Activated CD4-positive, alpha-beta T cell treated with anti-CD3 and anti-CD28 coated beads for 36 hours (primary cell): ENCODE measurements around the gene TTC28. TPM values are rescaled to one million over a fixed set of nuclear protein-coding genes. Genes with fewer than 3 reads are reported as not detected.
A peak's percentile ranks its signal among the peaks of the same experiment; 100 is the strongest.

Source experiments
- ATAC-seq: fragments of 200-7000 bp; cut with Tn5 transposase; one replicate; pipeline ENCODE4 v1.10.0; 2021; ENCODE audit warnings: mild to moderate bottlenecking, moderate library complexity
- CTCF ChIA-PET: fragments of 350-600 bp; sonication (Branson Sonifier 250); formaldehyde crosslinking; loops from one replicate; lab custom pipeline; 2021; ENCODE audit warnings: antibody characterized with exemption; lab: Charles Lee
- POLR2A ChIA-PET: fragments of 350-600 bp; sonication (Branson Sonifier 250); formaldehyde crosslinking; loops from one replicate; lab custom pipeline; 2021; ENCODE audit warnings: antibody characterized with exemption, inconsistent platforms; lab: Charles Lee
- DNase-seq: peaks from one replicate; pipeline ENCODE4 v3.0.0-alpha.2; 2020
- H3K27ac Mint-ChIP-seq: one replicate; pipeline ENCODE4 v1.8.0; 2021; ENCODE audit warnings: mixed read lengths
- H3K27me3 Mint-ChIP-seq: one replicate; pipeline ENCODE4 v1.8.0; 2021; ENCODE audit warnings: mixed read lengths
- H3K36me3 Mint-ChIP-seq: one replicate; pipeline ENCODE4 v1.8.0; 2021; ENCODE audit warnings: low read depth, mixed read lengths
- H3K4me1 Mint-ChIP-seq: one replicate; pipeline ENCODE4 v1.8.0; 2021; ENCODE audit warnings: mixed read lengths
- H3K4me3 Mint-ChIP-seq: one replicate; pipeline ENCODE4 v1.8.0; 2021; ENCODE audit warnings: mild to moderate bottlenecking, moderate library complexity, mixed read lengths
- H3K9me3 Mint-ChIP-seq: one replicate; pipeline ENCODE4 v1.8.0; 2021; ENCODE audit warnings: low read depth, mixed read lengths
- intact Hi-C, 2 experiments: fragments of 100-400 bp; cut with DNase I in 1 of 2; cut with micrococcal nuclease in 1 of 2; formaldehyde crosslinking; loops; one replicate each; pipeline versions ENCODE4 v1.14.2 to v1.15.1; 2022 to 2024; cut with DNase I, micrococcal nuclease
- total RNA-seq, 2 experiments: library from RNA; stranded (reverse); gene quantifications; one replicate each; pipeline ENCODE4 v1.2.3, GENCODE V29; 2021

TTC28 gene
- total RNA-seq, 2 experiments from 2014 or later = 1.0 to 1.4 TPM

DNA sequence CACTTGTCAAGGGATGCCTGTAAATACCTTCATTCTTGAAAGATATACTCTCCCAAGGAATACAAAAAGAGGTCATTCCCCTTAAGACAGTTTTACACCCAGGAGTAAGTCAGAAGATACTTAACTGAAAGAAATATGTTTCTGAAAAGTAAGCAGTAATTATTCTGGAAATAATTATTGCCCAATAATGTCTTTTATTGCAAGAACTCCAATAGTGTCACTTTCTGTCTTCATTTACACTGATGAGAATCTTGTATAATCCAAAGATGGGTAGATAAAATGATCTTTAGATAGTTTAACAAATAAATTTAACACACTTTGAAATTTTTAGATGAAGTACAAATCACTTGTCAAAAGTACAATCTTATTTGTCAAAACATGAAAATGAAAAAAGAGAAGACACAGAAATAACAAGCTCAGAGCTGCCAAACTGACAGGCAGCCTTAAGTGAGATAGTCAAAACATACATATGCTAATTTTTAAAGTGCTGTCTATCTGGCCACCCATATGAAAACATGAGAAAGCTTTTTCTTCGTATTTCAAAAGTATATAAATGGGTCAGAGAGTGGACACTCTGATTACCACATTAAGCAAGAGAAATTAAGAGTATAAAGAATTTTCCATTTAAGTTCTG, 225.1 kb downstream of the TTC28 start:
- intact Hi-C loops = no loop called here
- POLR2A ChIA-PET = no interaction called here

DNA sequence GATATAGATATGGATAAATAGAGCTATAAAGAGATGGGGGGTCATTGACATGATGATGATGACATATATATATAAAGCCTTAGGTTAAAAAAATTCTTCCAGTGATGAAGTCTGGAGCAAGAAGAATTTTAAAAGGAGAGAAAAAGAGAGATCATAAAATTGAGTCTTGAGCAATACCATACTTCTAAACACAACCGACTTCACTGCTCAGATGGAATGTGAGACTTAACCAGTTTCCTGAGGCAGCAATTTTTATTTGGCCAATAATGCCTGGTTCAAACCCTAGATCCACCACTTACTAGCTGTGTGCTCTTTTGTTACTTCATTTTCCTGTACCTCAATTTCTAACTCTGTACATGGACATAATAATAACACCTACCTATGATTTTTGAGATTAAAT, 229.5 kb downstream of the TTC28 start:
- no peaks in the 10 kb centered on the region for H3K27me3 Mint-ChIP-seq

More for the DNA sequence above, 225.1 kb downstream of the TTC28 start:
- DNase-seq (no peak), ATAC-seq (no peak)
- Mint-ChIP-seq H3K27ac (no peak overlapping the region), H3K4me1 (no peaks in the 10 kb centered on the region), H3K9me3 (no peaks in the 10 kb centered on the region), H3K27me3 (no peaks in the 10 kb centered on the region), H3K4me3 (no peak overlapping the region), H3K36me3 (no peaks in the 10 kb centered on the region)
- CTCF ChIA-PET = interaction anchor here (1.1 kb wide), 1 partner anchor 9 kb away, joined by 3 read pairs; no protein-coding TSS in a partner anchor

DNA sequence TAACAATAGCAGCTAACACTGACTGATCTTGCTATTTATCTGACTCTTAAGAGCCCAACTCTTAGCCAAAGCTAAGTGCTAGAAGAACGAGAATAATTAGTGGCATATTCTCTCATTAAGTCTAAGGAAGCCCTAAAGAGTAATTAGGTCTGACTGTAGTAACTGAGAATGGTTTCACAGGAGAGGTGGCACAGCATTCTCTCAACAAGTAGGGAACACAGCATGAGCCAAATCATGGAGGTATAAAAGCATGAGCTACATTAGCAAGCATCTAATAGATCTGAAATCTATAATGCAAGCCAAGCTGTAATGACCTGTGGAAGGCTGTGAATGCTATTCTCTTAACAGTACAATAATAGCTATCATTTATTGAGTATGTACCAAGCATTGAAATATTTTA, 230.6 kb downstream of the TTC28 start:
- H3K4me3 Mint-ChIP-seq = no peak overlapping the region
- CTCF ChIA-PET = no interaction called here
- DNase-seq (no peak), ATAC-seq (no peak)
- intact Hi-C loops = no loop called here
- peaks cover 2% of the 10 kb centered on the region for H3K27me3 Mint-ChIP-seq
- H3K27ac Mint-ChIP-seq = no peak overlapping the region
- no peaks in the 10 kb centered on the region for H3K9me3 Mint-ChIP-seq
- H3K36me3 Mint-ChIP-seq = no peaks in the 10 kb centered on the region
- H3K4me1 Mint-ChIP-seq = no peaks in the 10 kb centered on the region
- POLR2A ChIA-PET = no interaction called here

More for the DNA sequence above, 229.5 kb downstream of the TTC28 start:
- Mint-ChIP-seq H3K4me1 (no peaks in the 10 kb centered on the region), H3K9me3 (no peaks in the 10 kb centered on the region), H3K4me3 (no peak overlapping the region), H3K27ac (no peak overlapping the region), H3K36me3 (no peaks in the 10 kb centered on the region)
- intact Hi-C loops = no loop called here
- DNase-seq (no peak), ATAC-seq (no peak)
- CTCF ChIA-PET = no interaction called here
- POLR2A ChIA-PET = no interaction called here

DNA sequence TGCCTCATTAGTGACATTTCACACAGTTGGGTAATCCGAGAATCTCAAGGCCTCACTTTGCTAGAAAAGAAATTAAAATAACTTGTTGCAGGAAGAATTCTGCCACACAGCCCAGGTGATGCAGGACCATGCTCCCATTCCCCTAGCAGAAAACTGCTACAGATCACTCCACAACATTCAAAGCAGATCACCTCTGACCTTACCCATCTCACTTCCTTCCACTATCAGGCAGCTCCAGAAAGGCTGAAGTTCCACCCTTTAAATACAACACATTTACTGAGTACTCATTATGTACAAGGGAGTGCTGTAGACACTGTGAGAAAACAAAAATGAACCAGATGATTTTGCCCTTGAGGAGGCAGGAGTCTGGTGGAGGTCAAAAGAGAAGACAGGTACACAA, 231.0 kb downstream of the TTC28 start:
- no peak overlapping the region for H3K4me3 Mint-ChIP-seq
- POLR2A ChIA-PET = no interaction called here
- H3K27me3 Mint-ChIP-seq = peaks cover 2% of the 10 kb centered on the region
- intact Hi-C loops = no loop called here
- no peaks in the 10 kb centered on the region for H3K36me3 Mint-ChIP-seq
- DNase-seq = no peak
- H3K4me1 Mint-ChIP-seq = peaks cover under 1% of the 10 kb centered on the region
- CTCF ChIA-PET = no interaction called here
- no peak for ATAC-seq
- no peaks in the 10 kb centered on the region for H3K9me3 Mint-ChIP-seq
- H3K27ac Mint-ChIP-seq = no peak overlapping the region

DNA sequence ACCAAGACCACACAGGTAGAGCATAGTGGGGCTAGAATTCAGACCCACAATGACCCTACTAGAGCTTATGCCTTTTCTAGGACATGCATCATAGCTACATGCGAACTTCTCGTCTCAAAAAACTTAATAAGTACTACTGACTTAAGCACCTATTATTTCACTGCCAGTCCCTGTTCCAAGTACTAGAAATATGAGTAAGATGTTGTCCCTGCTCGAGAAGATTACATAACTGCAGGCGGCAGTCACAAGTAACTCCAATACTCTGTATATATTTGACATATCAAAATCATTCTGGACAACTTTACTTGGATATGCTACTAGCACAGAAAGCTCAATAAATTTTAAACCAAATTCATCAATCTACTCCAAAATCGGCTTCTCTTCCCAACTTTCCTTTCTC, 235.0 kb downstream of the TTC28 start:
- H3K4me3 Mint-ChIP-seq = no peak overlapping the region
- CTCF ChIA-PET = interaction anchor here (1.6 kb wide), 1 partner anchor 10 kb away, joined by 3 read pairs; no protein-coding TSS in a partner anchor
- no peaks in the 10 kb centered on the region for H3K36me3 Mint-ChIP-seq
- peaks cover 6% of the 10 kb centered on the region for H3K27me3 Mint-ChIP-seq
- POLR2A ChIA-PET = no interaction called here
- intact Hi-C loops = loop anchor here (5.0 kb wide), 2 partner anchors 148 to 422 kb away; no protein-coding TSS in a partner anchor
- DNase-seq (no peak), ATAC-seq (no peak)
- H3K4me1 Mint-ChIP-seq = peaks cover 27% of the 10 kb centered on the region
- no peaks in the 10 kb centered on the region for H3K9me3 Mint-ChIP-seq
- no peak overlapping the region for H3K27ac Mint-ChIP-seq

DNA sequence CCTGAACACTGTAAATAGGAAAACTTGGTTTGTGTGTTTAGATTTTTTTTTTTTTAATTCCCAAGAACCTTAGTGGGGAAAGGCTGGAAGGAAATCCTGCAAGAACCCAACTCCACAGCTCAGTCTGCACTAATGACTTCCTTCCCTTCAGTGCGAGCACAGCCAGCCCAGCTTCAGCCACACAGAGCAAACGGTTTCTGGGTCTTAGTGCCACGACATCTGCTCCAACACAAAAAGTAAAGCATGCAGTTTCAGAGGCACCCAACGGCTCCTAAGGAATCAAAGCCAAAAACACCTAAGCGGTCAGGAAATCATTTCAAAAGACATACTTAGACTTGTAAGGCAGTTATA, 236.1 kb downstream of the TTC28 start:
- ChIA-PET CTCF (interaction anchor here (0.8 to 1.4 kb wide), 2 partner anchors 423 to 558 kb away, joined by 3 to 5 read pairs; no protein-coding TSS in a partner anchor), POLR2A (no interaction called here)
- Mint-ChIP-seq H3K4me3 (peak overlapping the region; percentile 77), H3K36me3 (no peaks in the 10 kb centered on the region), H3K4me1 (peaks cover 27% of the 10 kb centered on the region), H3K27me3 (peaks cover 6% of the 10 kb centered on the region), H3K9me3 (no peaks in the 10 kb centered on the region), H3K27ac (peak overlapping the region; percentile 86)
- DNase-seq (peak; percentile 58), ATAC-seq (peak; percentile 45)
- intact Hi-C loops = loop anchor here (2.0 to 5.0 kb wide), 4 partner anchors 149 to 421 kb away; no protein-coding TSS in a partner anchor

DNA sequence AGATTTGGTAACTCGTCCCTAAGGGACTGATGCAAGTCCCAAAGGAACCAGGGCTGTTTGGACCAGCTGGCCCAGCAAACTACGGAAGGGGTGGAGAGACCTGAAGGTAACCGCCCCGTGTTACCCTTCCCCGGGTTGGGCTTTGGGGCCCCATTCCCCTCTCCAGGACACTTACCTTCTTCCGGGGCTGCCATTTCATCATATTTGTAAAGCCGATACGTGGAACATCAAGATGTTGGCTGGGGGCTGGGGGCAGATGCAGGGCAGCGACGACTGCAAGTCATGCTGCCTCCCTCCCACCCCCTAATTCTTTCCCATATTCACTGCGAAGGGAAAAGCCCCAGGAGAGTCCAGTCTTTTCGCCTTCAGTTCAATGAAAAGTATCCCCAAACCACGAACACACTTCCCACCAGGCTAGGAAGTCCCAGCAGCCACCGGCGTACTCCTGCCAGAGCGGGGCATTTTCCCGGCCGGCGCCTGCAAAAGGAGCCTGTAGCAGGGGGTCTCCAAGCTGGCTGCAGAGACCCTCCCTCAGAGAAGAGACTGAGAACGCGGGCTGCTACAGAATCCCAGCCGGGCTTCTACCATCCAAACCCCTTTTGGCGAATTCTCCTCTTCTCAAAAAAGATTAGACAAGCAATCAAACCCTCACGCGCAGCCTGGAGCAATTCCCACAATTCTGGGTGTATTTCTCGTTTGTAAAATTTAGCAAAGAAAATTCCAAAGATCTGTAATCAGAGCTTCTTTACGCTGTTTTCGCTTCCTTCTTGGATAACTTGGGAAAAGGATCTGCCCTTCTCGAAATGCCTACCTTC, 236.7 kb downstream of the TTC28 start:
- Mint-ChIP-seq H3K36me3 (no peaks in the 10 kb centered on the region), H3K27me3 (peaks cover 6% of the 10 kb centered on the region), H3K27ac (peak overlapping the region; percentile 86), H3K9me3 (no peaks in the 10 kb centered on the region), H3K4me3 (peak overlapping the region; percentile 77), H3K4me1 (peaks cover 27% of the 10 kb centered on the region)
- ATAC-seq (peak; percentile 51), DNase-seq (peak; percentile 55)
- ChIA-PET POLR2A (interaction anchor here (0.7 kb wide), 1 partner anchor 46 kb away, joined by 4 read pairs; no protein-coding TSS in a partner anchor), CTCF (interaction anchor here (0.6 to 1.4 kb wide), 8 partner anchors 9 to 557 kb away, joined by 3 to 5 read pairs (median 3); no protein-coding TSS in a partner anchor)
- intact Hi-C loops = loop anchor here (1.0 to 5.0 kb wide), 7 partner anchors 149 to 423 kb away; partner anchors contain the start of gene HSCB (in 1 of the 2)

DNA sequence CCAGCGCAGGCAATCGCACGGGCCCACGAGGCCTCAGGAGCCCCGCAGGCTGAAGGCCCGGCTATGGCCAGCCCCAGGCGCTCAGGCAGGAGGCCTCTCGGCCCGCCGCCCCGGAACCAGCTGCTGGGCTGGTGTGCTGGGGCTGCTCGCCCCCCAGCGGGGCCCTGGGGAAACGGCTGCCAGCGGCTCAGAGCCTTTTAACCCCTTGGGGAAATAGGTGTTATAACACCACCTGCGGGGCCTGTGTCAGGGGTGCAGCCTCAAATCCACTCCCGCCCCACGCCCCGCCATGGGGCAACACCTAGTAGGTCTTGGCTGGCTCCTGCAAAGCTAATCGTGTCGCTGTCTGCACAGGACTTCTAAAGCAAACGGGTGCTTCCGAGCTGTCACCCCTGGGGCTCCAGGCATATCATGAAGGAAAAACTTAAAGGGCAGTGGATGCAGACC, 237.4 kb downstream of the TTC28 start:
- intact Hi-C loops = loop anchor here (1.0 to 5.0 kb wide), 7 partner anchors 150 to 422 kb away; partner anchors contain the start of gene HSCB (in 1 of the 2)
- ChIA-PET CTCF (interaction anchor here (0.6 to 2.4 kb wide), 9 partner anchors 8 to 423 kb away, joined by 3 to 11 read pairs (median 3); no protein-coding TSS in a partner anchor), POLR2A (interaction anchor here (0.7 kb wide), 2 partner anchors 45 to 141 kb away, joined by 4 to 5 read pairs; no protein-coding TSS in a partner anchor)
- ATAC-seq = peak; percentile 92
- Mint-ChIP-seq H3K27ac (peak overlapping the region; percentile 86), H3K9me3 (no peaks in the 10 kb centered on the region), H3K4me1 (peaks cover 27% of the 10 kb centered on the region), H3K4me3 (peak overlapping the region; percentile 77), H3K36me3 (no peaks in the 10 kb centered on the region), H3K27me3 (peaks cover 6% of the 10 kb centered on the region)
- DNase-seq = peak; percentile 89

DNA sequence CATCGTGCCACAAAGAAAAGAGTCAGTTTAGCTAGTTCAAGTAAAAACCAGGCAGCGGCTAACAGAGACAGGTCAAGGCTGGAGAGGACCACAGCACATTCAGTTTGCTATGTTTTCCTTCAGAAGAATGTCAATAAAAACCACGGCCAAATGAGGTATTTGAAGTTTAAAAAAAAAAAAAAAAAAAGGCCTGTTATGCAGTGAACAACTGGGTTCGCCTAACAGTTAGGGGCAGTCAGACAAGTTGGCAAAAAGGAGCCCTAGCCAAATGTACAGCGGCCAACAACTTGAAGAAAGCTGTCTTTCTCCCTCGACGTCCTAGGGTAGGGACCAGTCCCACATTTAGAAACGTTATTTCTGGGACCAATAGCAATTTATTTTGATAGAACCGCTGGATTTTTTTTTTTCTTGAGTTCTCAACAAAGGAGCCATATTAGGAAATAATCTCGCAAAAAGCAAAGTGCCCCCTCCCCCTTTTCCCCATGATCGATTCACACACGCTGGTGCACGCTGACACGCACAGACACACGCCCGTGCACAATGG, 237.8 kb downstream of the TTC28 start:
- H3K9me3 Mint-ChIP-seq = no peaks in the 10 kb centered on the region
- intact Hi-C loops = loop anchor here (1.0 to 5.0 kb wide), 7 partner anchors 151 to 421 kb away; partner anchors contain the start of gene HSCB (in 1 of the 2)
- H3K27me3 Mint-ChIP-seq = peaks cover 6% of the 10 kb centered on the region
- peaks cover 27% of the 10 kb centered on the region for H3K4me1 Mint-ChIP-seq
- ChIA-PET CTCF (interaction anchor here (0.6 to 2.4 kb wide), 7 partner anchors 7 to 422 kb away, joined by 3 to 11 read pairs (median 3); no protein-coding TSS in a partner anchor), POLR2A (interaction anchor here (0.7 kb wide), 2 partner anchors 45 to 140 kb away, joined by 4 to 5 read pairs; no protein-coding TSS in a partner anchor)
- peak overlapping the region; percentile 59 for H3K27ac Mint-ChIP-seq
- ATAC-seq (no peak), DNase-seq (no peak)
- H3K4me3 Mint-ChIP-seq = peak overlapping the region; percentile 77
- no peaks in the 10 kb centered on the region for H3K36me3 Mint-ChIP-seq

DNA sequence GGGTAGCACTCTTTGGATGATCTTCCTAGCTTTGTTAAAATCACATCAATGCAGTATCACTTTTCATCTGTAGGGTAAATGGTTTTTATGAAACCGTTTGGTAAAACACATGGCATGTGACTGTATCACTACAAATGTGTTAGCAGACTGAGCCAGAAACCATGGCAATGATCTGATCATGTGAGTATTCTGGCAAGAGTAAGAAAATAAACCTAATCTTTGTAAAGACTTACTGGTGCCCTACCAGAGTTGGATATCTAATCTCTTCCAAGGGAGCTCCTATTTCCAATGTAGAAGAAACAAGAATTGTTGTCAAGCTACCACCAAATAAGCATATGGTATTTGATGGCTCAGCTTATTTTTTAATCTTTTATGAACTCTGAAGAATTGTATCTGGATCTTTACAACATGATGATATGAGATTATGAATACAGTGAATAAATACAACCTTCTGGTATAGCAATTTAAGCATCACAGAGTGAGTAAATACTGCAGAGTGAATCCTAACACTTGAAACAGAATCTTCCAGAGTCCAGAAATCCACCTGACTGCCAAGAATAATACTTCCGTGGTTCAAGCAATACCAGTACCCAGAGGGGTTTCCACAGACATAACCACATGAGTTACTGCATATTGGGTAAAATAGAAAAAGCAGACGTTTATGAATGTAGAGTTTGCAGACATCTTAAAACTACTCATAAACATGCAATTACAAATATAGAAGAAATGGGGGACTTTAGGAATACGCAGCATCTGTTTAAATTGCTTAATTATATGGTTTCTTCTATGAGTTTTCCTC, 238.8 kb downstream of the TTC28 start:
- Mint-ChIP-seq H3K27me3 (peaks cover 6% of the 10 kb centered on the region), H3K27ac (peak overlapping the region; percentile 59), H3K4me1 (peaks cover 27% of the 10 kb centered on the region), H3K36me3 (no peaks in the 10 kb centered on the region), H3K9me3 (no peaks in the 10 kb centered on the region), H3K4me3 (no peak overlapping the region)
- CTCF ChIA-PET = interaction anchor here (0.6 to 2.4 kb wide), 13 partner anchors 10 to 1648 kb away, joined by 3 to 12 read pairs (median 4); no protein-coding TSS in a partner anchor
- ATAC-seq (no peak), DNase-seq (no peak)
- intact Hi-C loops = loop anchor here (5.0 kb wide), 2 partner anchors 152 to 418 kb away; no protein-coding TSS in a partner anchor
- POLR2A ChIA-PET = no interaction called here
